Kidney epithelial cell (primary cell): ENCODE measurements around the gene CBFA2T2. TPM values are rescaled to one million over a fixed set of nuclear protein-coding genes. Genes with fewer than 3 reads are reported as not detected.

Experiments
- DNase-seq: peaks from one replicate; pipeline ENCODE4 v3.0.0-alpha.2; 2010; ENCODE audit warnings: low read depth
- H3K27me3 ChIP-seq: 2 replicates; pipeline ENCODE4 v1.6.0; 2011; ENCODE audit warnings: low read length; ENCODE audit not compliant: control insufficient read depth, insufficient read depth
- H3K36me3 ChIP-seq: 2 replicates; pipeline ENCODE4 v1.5.1; 2011; ENCODE audit warnings: low read length; ENCODE audit not compliant: control insufficient read depth, insufficient read depth
- H3K4me3 ChIP-seq: 2 replicates; pipeline ENCODE4 v1.5.1; 2011; ENCODE audit warnings: low read depth, mild to moderate bottlenecking, control low read depth, low read length
- CTCF ChIP-seq: IDR thresholded peaks from 2 replicates; pipeline ENCODE4 v1.5.1; 2011; ENCODE audit warnings: mild to moderate bottlenecking, moderate library complexity, low read length, control low read depth, inconsistent platforms; ENCODE audit not compliant: insufficient read depth, poor library complexity, severe bottlenecking
- total RNA-seq: library from RNA; depleted of rRNA; stranded (reverse); fragments of >200 nt; gene quantifications from 2 replicates; pipeline ENCODE4 v1.2.3, GENCODE V29; 2015

Gene CBFA2T2
- total RNA-seq, 1 donor from 2014 or later: 13.4 TPM

GRCh38 chr20:33676652-33677645, 187.1 kb downstream of the CBFA2T2 start:
- H3K36me3 ChIP-seq: no peaks in the 10 kb centered on the region
- no peak for DNase-seq
- no peak overlapping the region for H3K4me3 ChIP-seq
- TF ChIP-seq CTCF: no peak
- no peaks in the 10 kb centered on the region for H3K27me3 ChIP-seq

- Histone ChIP-seq H3K27me3 (no peaks in the 10 kb centered on the region), H3K36me3 (no peaks in the 10 kb centered on the region), H3K4me3 (no peak overlapping the region)
- no peak for TF ChIP-seq CTCF
- no peak for DNase-seq
Observed at GRCh38 chr20:33677991-33678702, 188.3 kb downstream of the CBFA2T2 start.

- Histone ChIP-seq H3K27me3 (no peaks in the 10 kb centered on the region), H3K4me3 (no peak overlapping the region), H3K36me3 (no peaks in the 10 kb centered on the region)
- DNase-seq: no peak
- TF ChIP-seq CTCF: no peak
Observed at GRCh38 chr20:33679758-33680485, 190.0 kb downstream of the CBFA2T2 start.

- H3K27me3 ChIP-seq: no peaks in the 10 kb centered on the region
- no peaks in the 10 kb centered on the region for H3K36me3 ChIP-seq
- DNase-seq: no peak
- H3K4me3 ChIP-seq: no peak overlapping the region
- no peak for TF ChIP-seq CTCF
Observed at GRCh38 chr20:33680686-33681085, 190.8 kb downstream of the CBFA2T2 start.

GRCh38 chr20:33681288-33681687, 191.4 kb downstream of the CBFA2T2 start:
- no peak for DNase-seq
- H3K36me3 ChIP-seq: no peaks in the 10 kb centered on the region
- H3K4me3 ChIP-seq: no peak overlapping the region
- no peaks in the 10 kb centered on the region for H3K27me3 ChIP-seq
- no peak for TF ChIP-seq CTCF
